Esophagus squamous epithelium (tissue), 4 donors: ENCODE measurements around the gene SCT.

Source experiments
- CTCF ChIP-seq, 6 experiments: fragments of 450-650 bp in 4 of 6; fragments of 200-600 bp in 2 of 6; sonication (generic) in 2 of 6; IDR thresholded peaks; one replicate each; pipeline ENCODE4 v1.5.1; 2016 to 2019; ENCODE audit warnings: antibody characterized with exemption in 6 of 6, mild to moderate bottlenecking in 4 of 6, moderate library complexity in 4 of 6
- POLR2A ChIP-seq, 4 donors: fragments of 450-650 bp; IDR thresholded peaks; one replicate each; pipeline ENCODE4 v1.6.1; 2017; ENCODE audit warnings: antibody characterized with exemption in 4 of 4, mild to moderate bottlenecking in 4 of 4, moderate library complexity in 3 of 4

DNA sequence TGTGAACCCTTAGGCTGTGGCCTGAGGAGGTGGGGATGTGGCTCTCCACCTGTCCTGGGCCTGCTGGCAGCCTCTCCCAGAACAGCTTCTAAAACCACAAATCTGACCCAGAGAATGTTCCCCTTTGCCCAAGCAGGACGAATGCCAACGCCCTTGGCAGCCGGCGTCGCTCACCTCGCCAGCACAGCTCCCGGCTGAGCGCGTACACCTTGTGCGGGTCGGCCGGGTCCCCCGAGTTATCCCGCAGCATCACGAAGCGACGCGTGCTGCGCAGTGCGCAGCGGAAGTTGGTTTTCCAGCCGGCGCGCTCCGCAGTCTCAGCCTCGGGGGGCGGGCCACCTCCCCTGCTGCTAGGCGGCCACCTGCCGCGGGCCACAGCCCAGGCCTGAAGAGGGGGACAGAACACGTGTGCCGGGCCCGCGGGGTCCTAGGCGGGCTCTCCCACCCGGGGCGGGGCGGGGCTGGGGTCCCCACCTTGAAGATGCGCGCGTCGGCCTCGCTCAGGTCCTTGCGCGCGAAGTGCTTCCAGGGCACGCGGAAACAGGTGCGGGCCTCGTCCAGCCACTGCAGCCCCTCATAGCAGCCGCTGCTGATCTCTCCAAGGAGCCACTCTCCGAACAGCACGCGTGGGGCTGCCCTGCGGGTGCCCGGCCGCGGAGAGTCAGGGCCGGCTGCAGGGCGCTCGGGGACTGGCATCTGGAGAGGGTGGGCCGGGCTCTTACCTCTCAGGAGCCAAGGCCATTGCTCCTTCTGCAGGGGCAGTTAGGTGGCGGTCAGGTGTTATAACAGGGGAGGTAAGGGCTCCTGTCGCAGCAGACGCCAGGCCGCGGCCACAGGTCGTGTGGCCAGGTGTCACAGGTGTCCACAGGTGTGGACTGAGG lies 12.1 kb downstream of the SCT start:
- TF ChIP-seq CTCF (IDR thresholded peaks at IDR 0.05), result no peak
- TF ChIP-seq POLR2A (IDR thresholded peaks at IDR 0.05), result no peak
